Peyer's patch (tissue), 4 donors: Measurements from ENCODE around the gene ATP11B. TPM values are rescaled to one million over a fixed set of nuclear protein-coding genes. Genes with fewer than 3 reads are reported as not detected.

Experiments used
- DNase-seq, 3 donors: peaks; one replicate each; pipeline ENCODE4 v3.0.0-alpha.2; 2017 to 2019
- H3K27ac ChIP-seq, 4 donors: fragments of 200-600 bp; sonication (generic); one replicate each; pipeline ENCODE4 v1.5.1; 2016 to 2019
- H3K27me3 ChIP-seq, 2 donors: fragments of 200-600 bp; sonication (generic); one replicate each; pipeline ENCODE4 v1.5.1; 2019
- H3K36me3 ChIP-seq, 3 donors: fragments of 200-600 bp; sonication (generic); one replicate each; pipeline ENCODE4 v1.5.1; 2016 to 2019
- H3K4me1 ChIP-seq, 4 donors: fragments of 200-600 bp; sonication (generic); one replicate each; pipeline ENCODE4 v1.5.1; 2016 to 2019
- H3K4me3 ChIP-seq, 4 donors: fragments of 200-600 bp; sonication (generic); 1 replicate in 3 of 4; 2 replicates in 1 of 4; pipeline ENCODE4 v1.5.1; 2016 to 2019; ENCODE audit warnings: mild to moderate bottlenecking in 1 of 4
- H3K9me3 ChIP-seq, 4 donors: fragments of 200-600 bp; sonication (generic); one replicate each; pipeline ENCODE4 v1.5.1; 2016 to 2019; ENCODE audit warnings: mild to moderate bottlenecking in 1 of 4
- CTCF ChIP-seq, 6 experiments: fragments of 450-650 bp in 4 of 6; fragments of 200-600 bp in 2 of 6; sonication (generic) in 1 of 6; IDR thresholded peaks; one replicate each; pipeline ENCODE4 v1.5.1; 2017 to 2019; ENCODE audit warnings: antibody characterized with exemption in 6 of 6, mild to moderate bottlenecking in 3 of 6, moderate library complexity in 1 of 6
- POLR2A ChIP-seq, 2 donors: fragments of 450-650 bp; IDR thresholded peaks; one replicate each; pipeline ENCODE4 v1.5.1; 2017; ENCODE audit warnings: antibody characterized with exemption in 2 of 2, mild to moderate bottlenecking in 2 of 2, moderate library complexity in 2 of 2
- total RNA-seq, 4 donors: library from RNA; depleted of rRNA; stranded (reverse); fragments of >200 nt; gene quantifications; one replicate each; pipeline ENCODE4 v1.1.0, GENCODE V29; 2016

ATP11B gene
- total RNA-seq, 4 donors from 2014 or later, result 93.3 to 145 (median 116) TPM

GRCh38 chr3:182787302-182788036, 5.8 kb upstream of the ATP11B start:
- no peak overlapping the region for H3K27ac ChIP-seq
- H3K9me3 ChIP-seq, result no peaks in the 10 kb centered on the region
- H3K36me3 ChIP-seq, result no peaks in the 10 kb centered on the region
- TF ChIP-seq POLR2A (IDR thresholded peaks at IDR 0.05) (no peak), CTCF (IDR thresholded peaks at IDR 0.05) (no peak)
- no peaks in the 10 kb centered on the region for H3K4me1 ChIP-seq
- H3K4me3 ChIP-seq, result no peak overlapping the region
- no peaks in the 10 kb centered on the region for H3K27me3 ChIP-seq
- DNase-seq, result no peak

- no peak for DNase-seq
- no peaks in the 10 kb centered on the region for H3K36me3 ChIP-seq
- H3K4me3 ChIP-seq, result no peak overlapping the region
- H3K27me3 ChIP-seq, result no peaks in the 10 kb centered on the region
- H3K9me3 ChIP-seq, result no peaks in the 10 kb centered on the region
- TF ChIP-seq CTCF (IDR thresholded peaks at IDR 0.05) (no peak), POLR2A (IDR thresholded peaks at IDR 0.05) (no peak)
- H3K4me1 ChIP-seq, result no peaks in the 10 kb centered on the region
- H3K27ac ChIP-seq, result no peak overlapping the region
These were observed 3.9 kb upstream of the ATP11B start for GRCh38 chr3:182789371-182789770.

- no peak overlapping the region for H3K27ac ChIP-seq
- TF ChIP-seq POLR2A (IDR thresholded peaks at IDR 0.05) (no peak), CTCF (IDR thresholded peaks at IDR 0.05) (no peak)
- DNase-seq, result no peak
- peaks cover 0 to 11% (median 0%) of the 10 kb centered on the region in 4 donors for H3K4me1 ChIP-seq
- no peaks in the 10 kb centered on the region for H3K27me3 ChIP-seq
- H3K36me3 ChIP-seq, result no peaks in the 10 kb centered on the region
- H3K9me3 ChIP-seq, result no peaks in the 10 kb centered on the region
- H3K4me3 ChIP-seq, result no peak overlapping the region
These were observed 2.7 kb upstream of the ATP11B start for GRCh38 chr3:182790612-182791011.

- no peaks in the 10 kb centered on the region for H3K36me3 ChIP-seq
- no peaks in the 10 kb centered on the region for H3K27me3 ChIP-seq
- TF ChIP-seq POLR2A (IDR thresholded peaks at IDR 0.05) (peak in 1 of 2 donors; percentile 44), CTCF (IDR thresholded peaks at IDR 0.05) (peak in 1 of 6 experiments; percentile 36)
- H3K4me1 ChIP-seq, result peaks cover 0 to 22% (median 2%) of the 10 kb centered on the region in 4 donors
- H3K9me3 ChIP-seq, result no peaks in the 10 kb centered on the region
- peak overlapping the region; percentile 96 to 98 (median 98) for H3K27ac ChIP-seq
- H3K4me3 ChIP-seq, result peak overlapping the region; percentile 93 to 99 (median 96)
- DNase-seq, result peak; percentile 63 to 75 (median 73)
These were observed 555 bp downstream of the ATP11B start for GRCh38 chr3:182793663-182794454.

- Histone ChIP-seq H3K9me3 (no peaks in the 10 kb centered on the region), H3K36me3 (no peaks in the 10 kb centered on the region), H3K4me1 (peaks cover 0 to 22% (median 2%) of the 10 kb centered on the region in 4 donors), H3K27me3 (no peaks in the 10 kb centered on the region), H3K27ac (peak overlapping the region; percentile 96 to 98 (median 98)), H3K4me3 (peak overlapping the region; percentile 93 to 99 (median 96))
- no peak for DNase-seq
- TF ChIP-seq POLR2A (IDR thresholded peaks at IDR 0.05), result no peak
- no peak for TF ChIP-seq CTCF (IDR thresholded peaks at IDR 0.05)
These were observed 1.4 kb downstream of the ATP11B start for GRCh38 chr3:182794455-182795388.
